CD4-positive, alpha-beta T cell (primary cell): ENCODE data around the gene USP32. TPM values are rescaled to one million over a fixed set of nuclear protein-coding genes. Genes with fewer than 3 reads are reported as not detected.

ENCODE experiments used
- ATAC-seq: fragments of 200-7000 bp; cut with Tn5 transposase; one replicate; pipeline ENCODE4 v1.10.0; 2022; ENCODE audit warnings: mild to moderate bottlenecking; ENCODE audit not compliant: poor library complexity
- CTCF ChIA-PET: fragments of 350-600 bp; sonication (Branson Sonifier 250); formaldehyde crosslinking; loops from one replicate; lab custom pipeline; 2021; ENCODE audit warnings: antibody characterized with exemption, inconsistent platforms; lab: Charles Lee
- POLR2A ChIA-PET: fragments of 350-600 bp; sonication (Branson Sonifier 250); formaldehyde crosslinking; loops from one replicate; lab custom pipeline; 2021; ENCODE audit warnings: antibody characterized with exemption, inconsistent platforms; lab: Charles Lee
- DNase-seq, 14 experiments: peaks; one replicate each; pipeline ENCODE4 v3.0.0-alpha.2; 2013 to 2020; ENCODE audit warnings: mixed read lengths in 2 of 14
- H3K27ac ChIP-seq, 2 donors: one replicate each; pipeline versions ENCODE4 v1.5.1 to v1.7.0; 2013; ENCODE audit warnings: low read length in 2 of 2, low read depth in 1 of 2, mild to moderate bottlenecking in 1 of 2
- H3K27me3 ChIP-seq, 2 experiments: 1 replicate in 1 of 2; 2 replicates in 1 of 2; pipeline versions ENCODE4 v1.6.1 to v1.7.0; 2013; ENCODE audit warnings: low read length in 2 of 2, control low read depth in 1 of 2, mild to moderate bottlenecking in 1 of 2, moderate library complexity in 1 of 2; ENCODE audit not compliant: insufficient read depth in 2 of 2, control insufficient read depth in 1 of 2
- H3K36me3 ChIP-seq: one replicate; pipeline ENCODE4 v1.6.1; 2013; ENCODE audit warnings: low read length, control low read depth; ENCODE audit not compliant: insufficient read depth
- H3K4me1 ChIP-seq: one replicate; pipeline ENCODE4 v1.6.1; 2013; ENCODE audit warnings: low read length, control low read depth; ENCODE audit not compliant: insufficient read depth
- H3K4me3 ChIP-seq: one replicate; pipeline ENCODE4 v1.5.1; 2013; ENCODE audit warnings: mild to moderate bottlenecking, low read length, moderate library complexity
- H3K9me3 ChIP-seq, 2 experiments: 1 replicate in 1 of 2; 2 replicates in 1 of 2; pipeline versions ENCODE4 v1.6.1 to v1.7.0; 2013; ENCODE audit warnings: low read length in 2 of 2, mild to moderate bottlenecking in 2 of 2, control low read depth in 1 of 2, moderate library complexity in 1 of 2; ENCODE audit not compliant: control insufficient read depth in 1 of 2, insufficient read depth in 1 of 2
- H3K27ac Mint-ChIP-seq: one replicate; pipeline ENCODE4 v1.8.0; 2020; ENCODE audit warnings: mixed read lengths
- H3K27me3 Mint-ChIP-seq: one replicate; pipeline ENCODE4 v1.8.0; 2021; ENCODE audit warnings: mixed read lengths
- H3K36me3 Mint-ChIP-seq: one replicate; pipeline ENCODE4 v1.8.0; 2021; ENCODE audit warnings: low read depth, mixed read lengths
- H3K4me1 Mint-ChIP-seq: one replicate; pipeline ENCODE4 v1.8.0; 2021; ENCODE audit warnings: low read depth, mixed read lengths
- H3K4me3 Mint-ChIP-seq: one replicate; pipeline ENCODE4 v1.8.0; 2020; ENCODE audit warnings: mild to moderate bottlenecking, mixed read lengths
- H3K9me3 Mint-ChIP-seq: one replicate; pipeline ENCODE4 v1.8.0; 2020; ENCODE audit warnings: mixed read lengths
- intact Hi-C, 2 experiments: fragments of 100-400 bp; cut with DNase I in 1 of 2; cut with micrococcal nuclease in 1 of 2; formaldehyde crosslinking; loops; one replicate each; pipeline versions ENCODE4 v1.15.1 to v1.9.0; 2023 to 2025; cut with DNase I, micrococcal nuclease
- total RNA-seq, 174 experiments: library from RNA in 2 of 174; stranded (reverse) in 2 of 174; gene quantifications; one replicate each; pipeline ENCODE4 v1.2.3 and lab custom pipeline; 2021 to 2026
- TF ChIP-seq, protein P1 (sequence below): fragments of 200-600 bp; IDR thresholded peaks from one replicate; pipeline ENCODE4 v1.8.0; 2022; ENCODE audit warnings: antibody characterized with exemption, mild to moderate bottlenecking

The USP32 gene
- total RNA-seq, 2 experiments from 2014 or later, result 23.9 to 24.7 TPM

DNA sequence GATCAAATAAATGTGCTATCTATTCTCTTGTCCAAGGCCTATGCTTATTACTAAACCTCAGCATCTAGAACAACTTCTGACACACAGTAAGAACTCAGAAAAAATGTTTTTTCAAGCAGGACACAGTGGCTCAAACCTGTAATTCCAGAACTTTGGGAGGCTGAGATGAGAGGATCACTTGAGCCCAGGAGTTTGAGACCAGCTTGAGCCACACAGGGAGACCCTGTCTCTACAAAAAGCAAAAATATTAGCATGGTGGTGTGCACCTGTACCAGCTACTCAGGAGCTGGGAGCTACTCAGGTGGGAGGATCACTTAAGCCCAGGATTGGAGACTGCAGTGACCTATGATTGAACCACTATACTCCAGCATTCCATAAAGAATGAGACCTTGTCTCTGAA lies 32.5 kb downstream of the USP32 start:
- Histone ChIP-seq H3K27ac (no peak overlapping the region), H3K9me3 (no peaks in the 10 kb centered on the region), H3K4me3 (no peak overlapping the region), H3K4me1 (peaks cover 5% of the 10 kb centered on the region), H3K36me3 (no peaks in the 10 kb centered on the region), H3K27me3 (no peaks in the 10 kb centered on the region)
- Mint-ChIP-seq H3K9me3 (no peaks in the 10 kb centered on the region), H3K4me1 (peaks cover 33% of the 10 kb centered on the region), H3K27ac (no peak overlapping the region), H3K4me3 (no peak overlapping the region), H3K27me3 (no peaks in the 10 kb centered on the region), H3K36me3 (peaks cover 6% of the 10 kb centered on the region)
- ATAC-seq (no peak), DNase-seq (no peak)
- ChIA-PET CTCF (no interaction called here), POLR2A (no interaction called here)
- intact Hi-C loops, result no loop called here
- TF ChIP-seq, protein P1, sequence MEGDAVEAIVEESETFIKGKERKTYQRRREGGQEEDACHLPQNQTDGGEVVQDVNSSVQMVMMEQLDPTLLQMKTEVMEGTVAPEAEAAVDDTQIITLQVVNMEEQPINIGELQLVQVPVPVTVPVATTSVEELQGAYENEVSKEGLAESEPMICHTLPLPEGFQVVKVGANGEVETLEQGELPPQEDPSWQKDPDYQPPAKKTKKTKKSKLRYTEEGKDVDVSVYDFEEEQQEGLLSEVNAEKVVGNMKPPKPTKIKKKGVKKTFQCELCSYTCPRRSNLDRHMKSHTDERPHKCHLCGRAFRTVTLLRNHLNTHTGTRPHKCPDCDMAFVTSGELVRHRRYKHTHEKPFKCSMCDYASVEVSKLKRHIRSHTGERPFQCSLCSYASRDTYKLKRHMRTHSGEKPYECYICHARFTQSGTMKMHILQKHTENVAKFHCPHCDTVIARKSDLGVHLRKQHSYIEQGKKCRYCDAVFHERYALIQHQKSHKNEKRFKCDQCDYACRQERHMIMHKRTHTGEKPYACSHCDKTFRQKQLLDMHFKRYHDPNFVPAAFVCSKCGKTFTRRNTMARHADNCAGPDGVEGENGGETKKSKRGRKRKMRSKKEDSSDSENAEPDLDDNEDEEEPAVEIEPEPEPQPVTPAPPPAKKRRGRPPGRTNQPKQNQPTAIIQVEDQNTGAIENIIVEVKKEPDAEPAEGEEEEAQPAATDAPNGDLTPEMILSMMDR, result no peak

DNA sequence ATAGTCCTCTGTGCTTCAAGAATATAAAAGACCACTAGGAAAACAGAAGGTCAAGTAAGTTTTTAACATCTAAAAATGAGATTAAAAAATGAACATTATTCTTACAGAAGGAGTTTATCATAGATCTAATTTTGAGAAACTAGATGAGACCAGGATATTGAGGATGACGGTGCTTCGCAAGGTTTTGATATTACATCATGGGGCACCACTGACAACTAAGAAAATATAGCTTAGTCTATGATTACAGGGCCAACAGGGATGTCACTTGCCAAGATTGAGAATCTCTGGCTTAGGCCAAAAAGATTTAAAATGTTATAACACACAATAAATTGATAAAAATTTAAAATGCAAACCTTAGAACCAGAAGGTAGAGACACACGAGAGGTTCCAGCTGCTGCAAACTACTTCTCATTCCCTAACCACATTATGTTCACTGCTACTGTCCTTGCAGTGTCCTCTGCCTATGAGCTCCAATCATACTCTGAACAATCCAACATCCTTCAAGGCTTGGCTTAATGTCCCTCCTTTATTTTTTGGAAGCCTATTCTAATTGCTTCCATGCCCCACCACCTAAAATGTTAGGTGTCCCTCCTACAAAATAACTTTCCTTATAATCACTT lies 33.2 kb downstream of the USP32 start:
- intact Hi-C loops, result no loop called here
- H3K27me3 ChIP-seq, result no peaks in the 10 kb centered on the region
- Mint-ChIP-seq H3K4me1 (peaks cover 34% of the 10 kb centered on the region), H3K4me3 (no peak overlapping the region), H3K27ac (no peak overlapping the region), H3K9me3 (no peaks in the 10 kb centered on the region), H3K36me3 (peaks cover 6% of the 10 kb centered on the region), H3K27me3 (no peaks in the 10 kb centered on the region)
- H3K36me3 ChIP-seq, result no peaks in the 10 kb centered on the region
- CTCF ChIA-PET, result no interaction called here
- peaks cover 5% of the 10 kb centered on the region for H3K4me1 ChIP-seq
- POLR2A ChIA-PET, result no interaction called here
- TF ChIP-seq, protein P1, result no peak
- H3K4me3 ChIP-seq, result no peak overlapping the region
- ATAC-seq (no peak), DNase-seq (no peak)
- no peaks in the 10 kb centered on the region for H3K9me3 ChIP-seq
- no peak overlapping the region for H3K27ac ChIP-seq

DNA sequence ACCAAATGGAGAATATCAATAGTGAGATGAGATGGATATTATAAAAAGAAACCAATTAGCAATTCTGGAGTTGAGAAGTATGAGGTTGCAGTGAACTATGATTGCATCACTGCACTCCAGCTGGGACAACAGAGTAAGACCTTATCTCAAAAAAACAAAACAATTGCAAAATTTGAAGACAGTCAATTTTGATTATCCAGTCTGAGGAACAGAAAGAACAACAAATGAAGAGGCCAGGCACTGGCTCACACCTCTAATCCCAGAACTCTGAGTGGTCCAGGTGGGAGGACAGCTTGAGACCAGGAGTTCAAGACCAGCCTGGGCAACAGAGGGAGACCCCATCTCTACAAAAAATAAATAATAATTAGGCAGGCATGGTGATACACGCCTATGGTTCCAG lies 35.0 kb downstream of the USP32 start:
- no peaks in the 10 kb centered on the region for H3K9me3 Mint-ChIP-seq
- H3K4me1 ChIP-seq, result peaks cover 5% of the 10 kb centered on the region
- H3K4me1 Mint-ChIP-seq, result peaks cover 46% of the 10 kb centered on the region
- no peaks in the 10 kb centered on the region for H3K9me3 ChIP-seq
- H3K4me3 ChIP-seq, result no peak overlapping the region
- H3K27ac Mint-ChIP-seq, result no peak overlapping the region
- peaks cover 10% of the 10 kb centered on the region for H3K36me3 Mint-ChIP-seq
- ChIA-PET POLR2A (interaction anchor here (0.6 to 1.8 kb wide), 2 partner anchors 24 to 35 kb away, joined by 3 to 4 read pairs; partner anchors contain the start of gene USP32), CTCF (no interaction called here)
- no peaks in the 10 kb centered on the region for H3K27me3 ChIP-seq
- ATAC-seq (no peak), DNase-seq (no peak)
- H3K36me3 ChIP-seq, result no peaks in the 10 kb centered on the region
- TF ChIP-seq, protein P1, result no peak
- no peak overlapping the region for H3K4me3 Mint-ChIP-seq
- no peaks in the 10 kb centered on the region for H3K27me3 Mint-ChIP-seq
- intact Hi-C loops, result no loop called here
- no peak overlapping the region for H3K27ac ChIP-seq
